ENCODE measurements around the gene TMEM132A. TPM values are rescaled to one million over a fixed set of nuclear protein-coding genes. Genes with fewer than 3 reads are reported as not detected.
A peak's percentile ranks its signal among the peaks of the same experiment; 100 is the strongest.

Gene TMEM132A
- total RNA-seq, 2 donors from 2014 or later = 9.3 to 12.2 TPM

DNA sequence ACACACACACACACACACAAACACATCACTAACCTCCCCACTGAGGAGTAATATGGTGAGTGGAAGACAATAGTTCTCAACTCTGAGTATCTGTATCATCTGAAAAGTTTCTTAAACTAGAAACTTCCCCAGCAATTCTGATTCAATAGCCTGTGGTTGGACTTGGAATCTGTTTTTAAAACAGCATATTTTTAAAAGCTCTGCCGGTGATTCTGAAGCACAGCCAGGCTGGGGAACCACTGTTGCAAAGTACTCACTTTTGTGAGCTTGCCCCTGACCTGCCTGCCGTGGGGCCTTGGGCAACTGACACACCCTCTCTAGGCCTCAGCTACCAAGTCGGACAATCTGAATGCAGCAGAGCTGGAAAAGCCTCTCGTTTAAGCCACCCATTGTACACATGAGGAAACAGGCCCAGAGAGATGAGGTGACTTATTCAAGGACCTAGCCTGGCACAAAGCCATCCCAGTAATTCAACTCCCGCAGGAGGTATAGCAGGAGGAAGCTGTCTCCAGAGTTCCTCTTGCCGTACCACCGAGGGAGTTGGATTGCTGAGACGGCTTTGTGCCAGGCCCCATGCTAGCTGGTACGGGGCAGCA, 18.8 kb downstream of the TMEM132A start:
- ATAC-seq (peak; percentile 70), DNase-seq (peak; percentile 47 to 74 (median 66))
- Histone ChIP-seq H3K4me3 (no peak overlapping the region), H3K4me1 (peaks cover 16% of the 10 kb centered on the region), H3K9me3 (no peaks in the 10 kb centered on the region), H3K27me3 (no peaks in the 10 kb centered on the region), H3K27ac (peak overlapping the region in 3 of 4 donors; percentile 35 to 67 (median 66)), H3K36me3 (replicated peaks in 1 of 2; ENCODE audit: insufficient read depth in 1 of 2, low read depth in 2 of 2) (no peaks in the 10 kb centered on the region)
- WGBS, 2 donors = 39 to 48% methylated on average over 6 to 9 of the region's 9 CpGs
- intact Hi-C loops (cut with DNase I) = no loop called here
- TF ChIP-seq, protein P1, sequence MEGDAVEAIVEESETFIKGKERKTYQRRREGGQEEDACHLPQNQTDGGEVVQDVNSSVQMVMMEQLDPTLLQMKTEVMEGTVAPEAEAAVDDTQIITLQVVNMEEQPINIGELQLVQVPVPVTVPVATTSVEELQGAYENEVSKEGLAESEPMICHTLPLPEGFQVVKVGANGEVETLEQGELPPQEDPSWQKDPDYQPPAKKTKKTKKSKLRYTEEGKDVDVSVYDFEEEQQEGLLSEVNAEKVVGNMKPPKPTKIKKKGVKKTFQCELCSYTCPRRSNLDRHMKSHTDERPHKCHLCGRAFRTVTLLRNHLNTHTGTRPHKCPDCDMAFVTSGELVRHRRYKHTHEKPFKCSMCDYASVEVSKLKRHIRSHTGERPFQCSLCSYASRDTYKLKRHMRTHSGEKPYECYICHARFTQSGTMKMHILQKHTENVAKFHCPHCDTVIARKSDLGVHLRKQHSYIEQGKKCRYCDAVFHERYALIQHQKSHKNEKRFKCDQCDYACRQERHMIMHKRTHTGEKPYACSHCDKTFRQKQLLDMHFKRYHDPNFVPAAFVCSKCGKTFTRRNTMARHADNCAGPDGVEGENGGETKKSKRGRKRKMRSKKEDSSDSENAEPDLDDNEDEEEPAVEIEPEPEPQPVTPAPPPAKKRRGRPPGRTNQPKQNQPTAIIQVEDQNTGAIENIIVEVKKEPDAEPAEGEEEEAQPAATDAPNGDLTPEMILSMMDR (IDR thresholded peaks at IDR 0.05) = no peak
- no peak for TF ChIP-seq POLR2A (IDR thresholded peaks at IDR 0.05)

DNA sequence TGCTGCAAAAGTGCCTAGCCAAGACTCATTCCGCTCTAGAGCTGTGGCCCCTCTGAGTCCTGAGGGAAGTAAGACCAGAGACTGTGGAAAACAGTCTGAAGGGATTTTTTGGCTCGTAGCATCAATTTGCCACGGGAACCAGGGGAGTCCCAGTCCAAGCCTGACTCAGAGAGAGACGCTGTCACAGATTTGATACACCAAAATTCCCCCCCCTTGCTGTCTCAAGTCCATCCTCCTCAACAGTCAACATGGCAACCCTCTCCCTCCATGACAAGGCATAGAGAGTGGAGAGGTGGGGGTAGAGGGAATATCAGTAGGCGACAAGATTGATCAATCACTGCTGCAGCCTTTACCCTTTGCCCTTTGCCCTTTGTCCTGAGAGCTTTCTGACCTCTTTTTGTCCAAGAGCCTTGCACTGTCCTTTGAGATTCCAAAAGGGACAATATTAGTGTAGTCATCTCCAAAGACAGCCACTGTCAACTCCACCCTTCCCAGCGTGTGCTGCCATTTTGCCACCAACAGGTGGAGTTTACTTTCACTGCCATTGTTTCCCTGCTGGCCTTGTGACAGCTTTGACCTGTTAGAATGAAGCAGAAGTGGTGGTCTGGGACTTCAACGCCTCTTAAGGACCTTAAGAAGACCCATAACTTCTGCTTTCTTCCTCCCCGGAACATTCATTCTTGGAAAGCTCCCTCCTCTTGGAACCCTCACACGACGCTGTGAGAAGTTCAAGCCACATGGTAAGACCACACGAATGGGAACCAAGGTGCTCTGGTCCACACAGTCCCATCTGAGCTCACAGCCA, 20.4 kb downstream of the TMEM132A start:
- TF ChIP-seq, protein P1 (IDR thresholded peaks at IDR 0.05) = no peak
- no peak for TF ChIP-seq POLR2A (IDR thresholded peaks at IDR 0.05)
- no peaks in the 10 kb centered on the region for H3K36me3 ChIP-seq (replicated peaks in 1 of 2; ENCODE audit: insufficient read depth in 1 of 2, low read depth in 2 of 2)
- no peak overlapping the region for H3K4me3 ChIP-seq
- no peak overlapping the region for H3K27ac ChIP-seq
- H3K9me3 ChIP-seq = no peaks in the 10 kb centered on the region
- no peak for DNase-seq
- H3K27me3 ChIP-seq = no peaks in the 10 kb centered on the region
- WGBS, 2 donors = 78 to 88% methylated on average over 11 of the region's 11 CpGs
- intact Hi-C loops (cut with DNase I) = no loop called here
- peaks cover 12% of the 10 kb centered on the region for H3K4me1 ChIP-seq
- no peak for ATAC-seq

GRCh38 chr11:60945295-60945667, 21.0 kb downstream of the TMEM132A start:
- Histone ChIP-seq H3K4me1 (peaks cover 7% of the 10 kb centered on the region), H3K27me3 (no peaks in the 10 kb centered on the region), H3K27ac (no peak overlapping the region), H3K36me3 (replicated peaks in 1 of 2; ENCODE audit: insufficient read depth in 1 of 2, low read depth in 2 of 2) (no peaks in the 10 kb centered on the region), H3K4me3 (no peak overlapping the region), H3K9me3 (no peaks in the 10 kb centered on the region)
- 72 to 89% methylated on average over 5 of the region's 5 CpGs for WGBS, 2 donors
- ATAC-seq (no peak), DNase-seq (no peak)
- intact Hi-C loops (cut with DNase I) = no loop called here
- TF ChIP-seq POLR2A (IDR thresholded peaks at IDR 0.05) = no peak
- TF ChIP-seq, protein P1 (IDR thresholded peaks at IDR 0.05) = no peak

DNA sequence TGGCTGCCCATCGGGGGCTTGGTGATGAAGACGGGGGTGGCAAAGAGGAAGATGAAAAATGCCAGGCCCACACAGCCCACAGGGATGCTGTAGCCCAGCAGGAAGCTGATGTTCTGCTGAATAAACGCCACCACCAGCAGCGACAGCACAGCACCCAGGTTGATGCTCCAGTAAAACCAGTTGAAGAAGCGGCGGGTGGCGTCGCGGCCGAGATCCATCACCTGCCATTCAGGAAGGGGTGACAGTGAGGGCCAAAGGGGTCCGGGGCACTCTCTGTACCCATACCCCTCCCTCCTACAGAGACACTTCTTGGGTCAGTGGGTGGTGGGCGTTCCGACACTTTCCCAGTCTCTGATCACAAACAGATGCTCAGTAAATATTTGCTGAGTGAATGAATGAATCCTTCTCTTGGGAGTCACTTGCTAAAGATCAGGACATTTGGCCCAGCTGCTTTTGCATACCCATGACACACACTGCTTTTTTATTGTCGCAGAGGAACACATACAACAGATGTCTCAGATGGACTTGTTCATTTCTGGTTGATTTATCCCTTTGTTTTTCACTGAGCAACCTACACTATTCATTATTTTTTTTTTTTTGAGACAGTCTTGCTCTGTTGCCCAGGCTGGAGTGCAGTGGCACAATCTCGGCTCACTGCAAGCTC, 22.5 kb downstream of the TMEM132A start:
- H3K9me3 ChIP-seq = no peaks in the 10 kb centered on the region

More for the DNA sequence above, 22.5 kb downstream of the TMEM132A start:
- H3K36me3 ChIP-seq (replicated peaks in 1 of 2; ENCODE audit: insufficient read depth in 1 of 2, low read depth in 2 of 2) = no peaks in the 10 kb centered on the region
- ATAC-seq (no peak), DNase-seq (no peak)
- WGBS, 2 donors = 74% methylated on average over 7 to 14 of the region's 15 CpGs
- peaks cover 7% of the 10 kb centered on the region for H3K4me1 ChIP-seq
- H3K27ac ChIP-seq = no peak overlapping the region
- TF ChIP-seq POLR2A (IDR thresholded peaks at IDR 0.05) = no peak
- TF ChIP-seq, protein P1 (IDR thresholded peaks at IDR 0.05) = no peak
- no peak overlapping the region for H3K4me3 ChIP-seq
- H3K27me3 ChIP-seq = peaks cover 0 to 5% of the 10 kb centered on the region in 2 donors
- intact Hi-C loops (cut with DNase I) = no loop called here
